GM10847 (cell line): ENCODE measurements around the gene ZCCHC14.

Source experiments
- POLR2A ChIP-seq: IDR thresholded peaks from 2 replicates; pipeline ENCODE4 v1.6.1; 2011; ENCODE audit not compliant: insufficient read length; ENCODE audit errors: extremely low read depth

ZCCHC14 gene

DNA sequence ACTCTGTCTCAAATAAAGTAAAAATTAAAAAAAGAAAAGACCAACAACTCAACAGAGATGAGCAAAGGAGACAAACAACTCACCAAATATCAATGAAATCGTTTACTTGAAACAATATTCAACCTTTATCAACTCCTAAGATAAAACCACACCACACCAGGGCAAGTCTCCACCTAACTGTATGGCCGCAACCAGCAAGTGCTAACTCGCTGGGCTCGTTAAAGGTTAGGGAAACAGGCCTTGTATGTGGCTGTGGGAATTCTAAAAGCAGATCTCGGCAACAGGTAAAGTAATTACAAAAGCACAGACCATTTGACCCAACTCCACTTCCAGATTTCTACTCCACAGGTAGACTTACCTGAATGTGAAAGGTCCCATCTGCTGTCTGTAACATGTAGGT is 9.3 kb downstream of the ZCCHC14 start:
- no peak for TF ChIP-seq POLR2A

DNA sequence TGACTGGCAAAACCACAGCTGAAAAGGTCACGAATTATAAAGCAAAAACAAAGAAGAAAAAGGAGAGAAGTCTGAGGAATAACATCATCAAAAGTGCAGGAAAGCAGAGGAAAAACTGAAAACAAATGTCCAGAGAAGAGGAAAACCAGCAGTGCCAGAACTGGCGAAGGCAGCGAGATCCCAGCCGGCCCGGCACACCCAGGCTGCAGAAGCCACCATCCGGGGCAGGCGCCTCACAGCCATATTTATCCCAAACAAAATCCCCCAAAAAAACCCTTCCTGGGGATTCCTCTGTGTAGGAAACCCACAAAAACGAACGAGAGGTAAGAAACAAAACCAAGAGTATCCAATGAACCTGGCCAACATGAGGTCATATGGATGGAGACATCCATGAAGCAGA is 10.6 kb downstream of the ZCCHC14 start:
- no peak for TF ChIP-seq POLR2A

GRCh38 chr16:87474566-87474996 is 18.2 kb downstream of the ZCCHC14 start:
- no peak for TF ChIP-seq POLR2A

GRCh38 chr16:87474017-87474416 is 18.8 kb downstream of the ZCCHC14 start:
- TF ChIP-seq POLR2A = no peak

GRCh38 chr16:87472935-87473334 is 19.9 kb downstream of the ZCCHC14 start:
- TF ChIP-seq POLR2A = no peak

GRCh38 chr16:87472142-87472778 is 20.6 kb downstream of the ZCCHC14 start:
- no peak for TF ChIP-seq POLR2A

DNA sequence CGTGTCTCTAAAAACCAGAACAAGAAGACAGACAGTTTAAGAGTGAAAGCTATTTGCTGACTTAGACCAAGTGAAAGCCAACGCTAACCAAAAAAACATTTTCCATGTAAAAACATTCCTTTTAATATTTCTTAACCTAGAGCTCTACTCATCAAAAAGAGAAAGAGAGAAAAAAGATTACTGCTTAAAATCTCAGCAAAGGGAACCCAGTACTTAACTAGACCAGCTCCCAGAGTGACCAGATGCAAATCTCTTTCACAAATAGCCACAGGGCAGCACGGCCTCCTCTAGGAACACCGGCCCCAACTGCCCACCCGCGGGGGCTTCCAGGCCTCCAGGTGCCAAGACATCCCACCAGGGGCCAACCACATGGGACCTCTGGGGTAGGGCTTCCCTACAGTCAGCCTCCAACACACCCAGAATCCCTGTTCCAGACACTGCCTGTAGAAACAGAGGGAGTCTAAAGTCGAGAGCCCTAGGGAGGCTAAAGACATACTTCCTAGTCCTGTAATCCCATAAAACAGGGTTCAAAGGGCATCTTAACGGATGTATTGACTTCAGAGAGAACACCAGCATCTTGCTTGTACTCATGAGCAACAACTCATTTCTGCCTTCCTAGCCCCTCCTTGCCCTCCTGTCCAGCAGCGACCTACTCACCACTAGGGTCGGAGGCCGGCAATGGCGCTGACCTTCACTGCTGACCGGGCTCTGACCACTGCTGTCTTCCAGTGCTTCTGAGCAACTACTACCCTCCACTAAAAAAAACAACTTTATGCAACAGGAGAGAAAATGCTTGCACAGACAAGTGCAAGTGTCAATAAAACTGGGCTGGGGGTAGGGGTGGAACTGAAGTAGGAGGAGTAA is 21.3 kb downstream of the ZCCHC14 start:
- no peak for TF ChIP-seq POLR2A

DNA sequence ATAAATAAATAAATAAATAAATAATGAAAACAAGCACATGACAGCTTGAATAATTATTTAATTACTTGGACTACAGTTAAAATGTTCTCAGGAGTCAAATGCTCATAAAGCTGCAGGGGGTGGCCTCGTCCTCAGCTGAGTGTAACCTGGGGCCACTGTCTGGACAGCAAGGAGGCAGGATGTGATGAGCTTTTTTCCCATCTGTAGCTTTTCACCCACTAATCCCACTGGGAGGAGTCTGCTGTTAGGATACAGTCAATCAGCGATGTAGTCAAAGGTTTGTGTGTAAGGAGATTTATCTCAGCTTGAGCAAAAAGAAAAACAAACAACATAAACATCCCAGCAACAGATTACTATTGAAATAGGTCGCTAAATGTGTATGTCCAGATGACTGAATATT is 22.5 kb downstream of the ZCCHC14 start:
- no peak for TF ChIP-seq POLR2A

- TF ChIP-seq POLR2A = no peak
These were observed 23.7 kb downstream of the ZCCHC14 start for GRCh38 chr16:87469169-87469568.

GRCh38 chr16:87468550-87468949 is 24.3 kb downstream of the ZCCHC14 start:
- TF ChIP-seq POLR2A = no peak

GRCh38 chr16:87466975-87467501 is 25.8 kb downstream of the ZCCHC14 start:
- TF ChIP-seq POLR2A = no peak

DNA sequence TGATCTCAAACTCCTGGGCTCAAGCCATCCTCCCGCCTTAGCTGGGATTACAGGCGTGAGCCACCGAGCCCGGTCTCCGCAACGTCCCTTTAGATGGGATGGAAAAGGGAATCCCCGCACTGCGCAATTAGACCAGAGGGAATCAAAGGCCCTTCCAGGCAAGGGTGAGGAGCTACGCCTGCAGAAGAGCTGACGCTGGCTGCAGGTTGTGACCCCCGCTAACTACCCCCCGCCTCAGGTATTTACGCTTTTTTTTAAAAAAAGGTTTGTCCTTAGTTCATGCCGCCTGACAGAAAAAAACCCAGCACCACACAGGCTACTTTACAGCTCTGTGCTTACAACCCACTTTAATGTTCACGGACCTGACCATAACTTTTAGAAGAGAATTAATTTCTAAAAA is 26.9 kb downstream of the ZCCHC14 start:
- no peak for TF ChIP-seq POLR2A

- no peak for TF ChIP-seq POLR2A
These were observed 27.5 kb downstream of the ZCCHC14 start for GRCh38 chr16:87465306-87465705.

DNA sequence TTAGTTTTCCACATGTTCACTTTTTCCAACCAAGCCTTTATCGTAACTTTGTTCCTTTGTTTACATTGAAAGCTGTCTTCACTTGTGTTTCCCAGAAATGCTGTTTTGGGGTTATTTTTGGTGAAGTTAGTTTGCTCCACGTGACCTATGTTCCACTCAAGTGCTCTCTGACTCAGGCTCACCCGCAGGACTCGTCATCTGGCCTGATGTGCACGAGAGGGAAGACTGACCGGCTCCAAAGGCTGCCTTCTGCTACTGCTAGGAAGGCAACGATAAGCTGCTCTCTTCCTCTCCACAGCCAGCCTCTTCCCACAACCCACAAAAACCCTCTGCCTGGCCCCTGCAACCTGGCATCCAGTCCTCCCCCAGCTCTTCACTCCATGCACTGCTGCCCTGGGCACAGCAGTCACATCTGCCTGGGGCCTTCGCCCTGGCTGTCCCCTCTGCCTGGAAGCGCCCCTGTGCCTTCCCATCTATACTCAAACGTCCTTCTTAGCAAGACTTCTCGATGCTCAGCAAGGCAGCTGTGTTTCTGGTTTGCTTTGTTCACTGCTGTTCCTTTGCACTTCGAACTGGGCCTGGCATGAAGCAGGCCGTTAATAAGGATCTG is 28.0 kb downstream of the ZCCHC14 start:
- TF ChIP-seq POLR2A = no peak

GRCh38 chr16:87463722-87464690 is 28.8 kb downstream of the ZCCHC14 start:
- TF ChIP-seq POLR2A = no peak
